ENCODE data around the gene PDS5B.
A peak's percentile ranks its signal among the peaks of the same experiment; 100 is the strongest.

Gene PDS5B

GRCh38 chr13:32589471-32589870, 3.2 kb downstream of the PDS5B start:
- DNase-seq, result no peak

- DNase-seq, result no peak
Observed at GRCh38 chr13:32590266-32590665, 4.0 kb downstream of the PDS5B start.

- no peak for DNase-seq
Observed at GRCh38 chr13:32592082-32592481, 5.8 kb downstream of the PDS5B start.

- DNase-seq, result no peak
Observed at GRCh38 chr13:32594157-32594738, 8.0 kb downstream of the PDS5B start.

GRCh38 chr13:32595306-32595705, 9.1 kb downstream of the PDS5B start:
- DNase-seq, result no peak

- DNase-seq, result no peak
Observed at GRCh38 chr13:32600890-32601289, 14.6 kb downstream of the PDS5B start.

GRCh38 chr13:32609428-32609827, 23.2 kb downstream of the PDS5B start:
- DNase-seq, result no peak

GRCh38 chr13:32610538-32610937, 24.3 kb downstream of the PDS5B start:
- no peak for DNase-seq

- DNase-seq, result no peak
Observed at GRCh38 chr13:32610977-32611376, 24.7 kb downstream of the PDS5B start.

GRCh38 chr13:32616883-32617511, 30.7 kb downstream of the PDS5B start:
- no peak for DNase-seq

GRCh38 chr13:32622827-32623226, 36.6 kb downstream of the PDS5B start:
- no peak for DNase-seq

GRCh38 chr13:32624441-32624840, 38.2 kb downstream of the PDS5B start:
- no peak for DNase-seq

- DNase-seq, result no peak
Observed at GRCh38 chr13:32627793-32628192, 41.5 kb downstream of the PDS5B start.

GRCh38 chr13:32629313-32629712, 43.1 kb downstream of the PDS5B start:
- no peak for DNase-seq

- DNase-seq, result no peak
Observed at GRCh38 chr13:32629866-32630265, 43.6 kb downstream of the PDS5B start.

- DNase-seq, result no peak
Observed at GRCh38 chr13:32632343-32632909, 46.2 kb downstream of the PDS5B start.

GRCh38 chr13:32636711-32637110, 50.5 kb downstream of the PDS5B start:
- DNase-seq, result no peak

GRCh38 chr13:32638739-32639138, 52.5 kb downstream of the PDS5B start:
- DNase-seq, result no peak

GRCh38 chr13:32639502-32640105, 53.4 kb downstream of the PDS5B start:
- DNase-seq, result no peak

- DNase-seq, result no peak
Observed at GRCh38 chr13:32642316-32642715, 56.1 kb downstream of the PDS5B start.

- DNase-seq, result no peak
Observed at GRCh38 chr13:32642858-32643257, 56.6 kb downstream of the PDS5B start.

GRCh38 chr13:32645854-32646253, 59.6 kb downstream of the PDS5B start:
- DNase-seq, result no peak

- DNase-seq, result no peak
Observed at GRCh38 chr13:32647926-32648325, 61.7 kb downstream of the PDS5B start.

GRCh38 chr13:32650705-32651311, 64.6 kb downstream of the PDS5B start:
- DNase-seq, result peak; percentile 17 to 30

All from NCI-H1930 (cell line).